GM19452 (cell line): ENCODE data around the gene LIN28A.
A peak's percentile ranks its signal among the peaks of the same experiment; 100 is the strongest.
"Not testable (repeated sequence)": the region's sequence is repeated elsewhere in the genome, so short reads cannot be mapped to it uniquely, and the experiment has no call there.

Source experiments
- ATAC-seq: cut with Tn5 transposase; IDR thresholded peaks from one replicate; pipeline ENCODE4 v1.9.1; 2021; ENCODE audit not compliant: unreplicated experiment

The LIN28A gene

GRCh38 chr1:26410706-26411623 is at the start of gene LIN28A:
Gene LIN28A, plus strand, starts transcription at chr1:26410817. Its CDS starts 75 bp downstream, at chr1:26410892.
- ATAC-seq = no peak

GRCh38 chr1:26361605-26362122 is 49.0 kb upstream of the LIN28A start:
- ATAC-seq = no peak

GRCh38 chr1:26362331-26362730 is 48.3 kb upstream of the LIN28A start:
- no peak for ATAC-seq

GRCh38 chr1:26363549-26364448 is 46.8 kb upstream of the LIN28A start:
- no peak for ATAC-seq

- no peak for ATAC-seq
Measured at GRCh38 chr1:26364956-26365355, 45.7 kb upstream of the LIN28A start.

- no peak for ATAC-seq
Measured at GRCh38 chr1:26367441-26367840, 43.2 kb upstream of the LIN28A start.

- no peak for ATAC-seq
Measured at GRCh38 chr1:26368006-26368405, 42.6 kb upstream of the LIN28A start.

- no peak for ATAC-seq
Measured at GRCh38 chr1:26368486-26368885, 42.1 kb upstream of the LIN28A start.

- ATAC-seq = no peak
Measured at GRCh38 chr1:26370591-26371382, 39.8 kb upstream of the LIN28A start.

GRCh38 chr1:26372039-26372438 is 38.6 kb upstream of the LIN28A start:
- no peak for ATAC-seq

- ATAC-seq = not testable (repeated sequence)
Measured at GRCh38 chr1:26372611-26373010, 38.0 kb upstream of the LIN28A start, which contains the start of gene ZNF683. Gene ZNF683, minus strand, starts transcription at chr1:26372750. Its CDS starts 4,179 bp downstream, at chr1:26368571.

GRCh38 chr1:26373281-26373680 is 37.3 kb upstream of the LIN28A start:
- no peak for ATAC-seq

GRCh38 chr1:26373789-26374188 is 36.8 kb upstream of the LIN28A start:
- no peak for ATAC-seq

GRCh38 chr1:26374361-26374760 is 36.3 kb upstream of the LIN28A start:
- not testable (repeated sequence) for ATAC-seq

- ATAC-seq = no peak
Measured at GRCh38 chr1:26375081-26375480, 35.5 kb upstream of the LIN28A start.

- no peak for ATAC-seq
Measured at GRCh38 chr1:26376050-26376449, 34.6 kb upstream of the LIN28A start.

- peak; percentile 88 for ATAC-seq
Measured at GRCh38 chr1:26378088-26378878, 32.3 kb upstream of the LIN28A start.

- ATAC-seq = no peak
Measured at GRCh38 chr1:26378879-26379251, 31.8 kb upstream of the LIN28A start.

GRCh38 chr1:26384076-26384475 is 26.5 kb upstream of the LIN28A start:
- no peak for ATAC-seq

- not testable (repeated sequence) for ATAC-seq
Measured at GRCh38 chr1:26385063-26385462, 25.6 kb upstream of the LIN28A start.
